ENCODE results near the gene CPED1. TPM values are rescaled to one million over a fixed set of nuclear protein-coding genes. Genes with fewer than 3 reads are reported as not detected.

The CPED1 gene
- total RNA-seq, 1 experiment from 2014 or later, result 0.39 TPM

DNA sequence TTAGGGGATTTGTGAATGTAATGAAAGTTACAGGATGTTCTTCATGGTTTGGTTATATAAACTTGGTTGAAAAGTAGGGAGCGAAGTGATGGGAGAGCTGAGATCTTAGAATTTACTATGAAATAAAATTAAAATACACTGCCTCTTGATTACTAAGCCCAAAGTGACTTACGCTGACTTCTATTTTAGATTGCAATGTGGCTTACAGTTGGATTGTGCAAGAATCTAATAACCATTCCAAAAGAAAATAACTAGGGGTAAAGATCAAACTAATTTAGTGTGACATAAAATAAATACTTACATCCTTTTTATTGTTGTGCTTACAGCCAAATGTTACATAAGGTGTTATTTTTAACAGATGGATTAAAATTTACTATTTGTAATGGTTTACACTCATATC is 355.6 kb downstream of the CPED1 start:
- Histone ChIP-seq H3K36me3 (ENCODE audit: control insufficient read depth, insufficient read depth, low read length) (peaks cover 3% of the 10 kb centered on the region; the same call in 1 of the 2 replicates), H3K4me3 (ENCODE audit: low read depth in 2 of 2, low read length in 2 of 2) (no peak overlapping the region), H3K27ac (ENCODE audit: low read length) (no peak overlapping the region), H3K4me1 (ENCODE audit: control insufficient read depth, insufficient read depth, low read length) (no peaks in the 10 kb centered on the region; the same call in 1 of the 2 replicates), H3K27me3 (ENCODE audit: control insufficient read depth, insufficient read depth, low read length) (no peaks in the 10 kb centered on the region), H3K9me3 (ENCODE audit: control insufficient read depth, insufficient read depth, low read depth, low read length) (no peaks in the 10 kb centered on the region)
- CTCF ChIA-PET, result no interaction called here
- intact Hi-C loops (cut with micrococcal nuclease; ENCODE audit: unreplicated experiment) (no loop called here), in situ Hi-C loops (cut with HindIII; ENCODE audit: low pct_unique_long_range_greater_than_20kb, low sequenced_read_pairs) (no loop called here)
- POLR2A ChIA-PET, result no interaction called here
- TF ChIP-seq TCF7L2 (IDR thresholded peaks at IDR 0.05; ENCODE audit: low read depth, low read length), result no peak
- TF ChIP-seq, protein P1, sequence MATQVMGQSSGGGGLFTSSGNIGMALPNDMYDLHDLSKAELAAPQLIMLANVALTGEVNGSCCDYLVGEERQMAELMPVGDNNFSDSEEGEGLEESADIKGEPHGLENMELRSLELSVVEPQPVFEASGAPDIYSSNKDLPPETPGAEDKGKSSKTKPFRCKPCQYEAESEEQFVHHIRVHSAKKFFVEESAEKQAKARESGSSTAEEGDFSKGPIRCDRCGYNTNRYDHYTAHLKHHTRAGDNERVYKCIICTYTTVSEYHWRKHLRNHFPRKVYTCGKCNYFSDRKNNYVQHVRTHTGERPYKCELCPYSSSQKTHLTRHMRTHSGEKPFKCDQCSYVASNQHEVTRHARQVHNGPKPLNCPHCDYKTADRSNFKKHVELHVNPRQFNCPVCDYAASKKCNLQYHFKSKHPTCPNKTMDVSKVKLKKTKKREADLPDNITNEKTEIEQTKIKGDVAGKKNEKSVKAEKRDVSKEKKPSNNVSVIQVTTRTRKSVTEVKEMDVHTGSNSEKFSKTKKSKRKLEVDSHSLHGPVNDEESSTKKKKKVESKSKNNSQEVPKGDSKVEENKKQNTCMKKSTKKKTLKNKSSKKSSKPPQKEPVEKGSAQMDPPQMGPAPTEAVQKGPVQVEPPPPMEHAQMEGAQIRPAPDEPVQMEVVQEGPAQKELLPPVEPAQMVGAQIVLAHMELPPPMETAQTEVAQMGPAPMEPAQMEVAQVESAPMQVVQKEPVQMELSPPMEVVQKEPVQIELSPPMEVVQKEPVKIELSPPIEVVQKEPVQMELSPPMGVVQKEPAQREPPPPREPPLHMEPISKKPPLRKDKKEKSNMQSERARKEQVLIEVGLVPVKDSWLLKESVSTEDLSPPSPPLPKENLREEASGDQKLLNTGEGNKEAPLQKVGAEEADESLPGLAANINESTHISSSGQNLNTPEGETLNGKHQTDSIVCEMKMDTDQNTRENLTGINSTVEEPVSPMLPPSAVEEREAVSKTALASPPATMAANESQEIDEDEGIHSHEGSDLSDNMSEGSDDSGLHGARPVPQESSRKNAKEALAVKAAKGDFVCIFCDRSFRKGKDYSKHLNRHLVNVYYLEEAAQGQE (IDR thresholded peaks at IDR 0.05; ENCODE audit: insufficient read depth in 1 of 2, low read depth in 2 of 2, low read length in 1 of 2), result no peak
- TF ChIP-seq, protein P2, sequence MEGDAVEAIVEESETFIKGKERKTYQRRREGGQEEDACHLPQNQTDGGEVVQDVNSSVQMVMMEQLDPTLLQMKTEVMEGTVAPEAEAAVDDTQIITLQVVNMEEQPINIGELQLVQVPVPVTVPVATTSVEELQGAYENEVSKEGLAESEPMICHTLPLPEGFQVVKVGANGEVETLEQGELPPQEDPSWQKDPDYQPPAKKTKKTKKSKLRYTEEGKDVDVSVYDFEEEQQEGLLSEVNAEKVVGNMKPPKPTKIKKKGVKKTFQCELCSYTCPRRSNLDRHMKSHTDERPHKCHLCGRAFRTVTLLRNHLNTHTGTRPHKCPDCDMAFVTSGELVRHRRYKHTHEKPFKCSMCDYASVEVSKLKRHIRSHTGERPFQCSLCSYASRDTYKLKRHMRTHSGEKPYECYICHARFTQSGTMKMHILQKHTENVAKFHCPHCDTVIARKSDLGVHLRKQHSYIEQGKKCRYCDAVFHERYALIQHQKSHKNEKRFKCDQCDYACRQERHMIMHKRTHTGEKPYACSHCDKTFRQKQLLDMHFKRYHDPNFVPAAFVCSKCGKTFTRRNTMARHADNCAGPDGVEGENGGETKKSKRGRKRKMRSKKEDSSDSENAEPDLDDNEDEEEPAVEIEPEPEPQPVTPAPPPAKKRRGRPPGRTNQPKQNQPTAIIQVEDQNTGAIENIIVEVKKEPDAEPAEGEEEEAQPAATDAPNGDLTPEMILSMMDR (IDR thresholded peaks at IDR 0.05), result no peak
- no peak for TF ChIP-seq POLR2AphosphoS5 (IDR thresholded peaks at IDR 0.05; ENCODE audit: low read depth, low read length)
- TF ChIP-seq SIN3A (IDR thresholded peaks at IDR 0.05; ENCODE audit: borderline replicate concordance, insufficient read depth, low read depth, low read length), result no peak
- DNase-seq (ENCODE audit: low read depth, low spot score), result no peak
- ATAC-seq, result no peak
- no TSS peak for BruUV-seq (replicated peaks)

DNA sequence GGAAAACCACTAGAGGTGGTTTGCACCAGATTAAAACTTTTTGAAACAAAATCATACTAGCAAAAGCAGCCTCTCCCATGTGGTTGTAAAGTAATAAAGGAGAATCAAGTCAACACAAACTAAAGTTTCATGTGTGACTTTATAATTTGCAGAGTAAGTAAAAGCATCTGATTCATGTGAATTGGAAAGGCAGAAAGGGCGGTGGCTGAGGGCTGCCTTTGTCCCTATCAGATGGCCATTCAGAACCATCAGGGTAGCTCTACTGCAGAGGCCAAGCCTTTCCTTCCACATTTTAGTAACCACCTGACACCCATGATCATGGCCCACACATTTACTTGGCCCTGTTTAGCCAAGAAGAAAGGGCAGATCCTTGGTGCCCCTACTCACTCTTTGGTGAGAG is 356.0 kb downstream of the CPED1 start:
- no peaks in the 10 kb centered on the region; the same call in 1 of the 2 replicates for H3K4me1 ChIP-seq (ENCODE audit: control insufficient read depth, insufficient read depth, low read length)
- no peak overlapping the region for H3K4me3 ChIP-seq (ENCODE audit: low read depth in 2 of 2, low read length in 2 of 2)
- ATAC-seq, result no peak
- intact Hi-C loops (cut with micrococcal nuclease; ENCODE audit: unreplicated experiment), result no loop called here
- H3K36me3 ChIP-seq (ENCODE audit: control insufficient read depth, insufficient read depth, low read length), result peaks cover 3% of the 10 kb centered on the region; the same call in 1 of the 2 replicates
- H3K27ac ChIP-seq (ENCODE audit: low read length), result no peak overlapping the region
- in situ Hi-C loops (cut with HindIII; ENCODE audit: low pct_unique_long_range_greater_than_20kb, low sequenced_read_pairs), result no loop called here
- H3K27me3 ChIP-seq (ENCODE audit: control insufficient read depth, insufficient read depth, low read length), result no peaks in the 10 kb centered on the region
- CTCF ChIA-PET, result no interaction called here
- no TSS peak for BruUV-seq (replicated peaks)
- POLR2A ChIA-PET, result no interaction called here
- H3K9me3 ChIP-seq (ENCODE audit: control insufficient read depth, insufficient read depth, low read depth, low read length), result no peaks in the 10 kb centered on the region
- DNase-seq (ENCODE audit: low read depth, low spot score), result no peak
- TF ChIP-seq TCF7L2 (IDR thresholded peaks at IDR 0.05; ENCODE audit: low read depth, low read length) (no peak), POLR2AphosphoS5 (IDR thresholded peaks at IDR 0.05; ENCODE audit: low read depth, low read length) (no peak), SIN3A (IDR thresholded peaks at IDR 0.05; ENCODE audit: borderline replicate concordance, insufficient read depth, low read depth, low read length) (no peak)
- TF ChIP-seq, protein P1 (IDR thresholded peaks at IDR 0.05; ENCODE audit: insufficient read depth in 1 of 2, low read depth in 2 of 2, low read length in 1 of 2), result no peak
- TF ChIP-seq, protein P2 (IDR thresholded peaks at IDR 0.05), result no peak
